Femur (tissue), 1 donor: ENCODE data around the gene TDP2.
"Not testable (repeated sequence)": the region's sequence is repeated elsewhere in the genome, so short reads cannot be mapped to it uniquely, and the experiment has no call there.

Experiments used
- DNase-seq: peaks from one replicate; pipeline ENCODE4 v3.0.0-alpha.2; 2017

TDP2 gene

GRCh38 chr6:24644377-24644776 is 22.3 kb downstream of the TDP2 start:
- DNase-seq, result no peak

- no peak for DNase-seq
These were observed 22.8 kb downstream of the TDP2 start for GRCh38 chr6:24643920-24644319.

GRCh38 chr6:24642061-24642460 is 24.6 kb downstream of the TDP2 start:
- no peak for DNase-seq

- not testable (repeated sequence) for DNase-seq
These were observed 26.1 kb downstream of the TDP2 start for GRCh38 chr6:24640631-24641030.

GRCh38 chr6:24640166-24640565 is 26.5 kb downstream of the TDP2 start:
- DNase-seq, result no peak

GRCh38 chr6:24636681-24637080 is 30.0 kb downstream of the TDP2 start:
- no peak for DNase-seq

GRCh38 chr6:24632573-24632972 is 34.1 kb downstream of the TDP2 start:
- no peak for DNase-seq

GRCh38 chr6:24631671-24632070 is 35.0 kb downstream of the TDP2 start:
- no peak for DNase-seq

- no peak for DNase-seq
These were observed 35.7 kb downstream of the TDP2 start for GRCh38 chr6:24630856-24631505.

GRCh38 chr6:24621626-24622289 is 44.9 kb downstream of the TDP2 start:
- no peak for DNase-seq

GRCh38 chr6:24620637-24621036 is 46.1 kb downstream of the TDP2 start:
- DNase-seq, result no peak

- DNase-seq, result no peak
These were observed 47.0 kb downstream of the TDP2 start for GRCh38 chr6:24619661-24620060.

GRCh38 chr6:24614648-24615047 is 52.1 kb downstream of the TDP2 start:
- DNase-seq, result no peak

- DNase-seq, result no peak
These were observed 52.7 kb downstream of the TDP2 start for GRCh38 chr6:24614043-24614420.

GRCh38 chr6:24613361-24614042 is 53.2 kb downstream of the TDP2 start:
- DNase-seq, result no peak

- no peak for DNase-seq
These were observed 56.0 kb downstream of the TDP2 start for GRCh38 chr6:24610672-24611071.

- DNase-seq, result no peak
These were observed 59.2 kb downstream of the TDP2 start for GRCh38 chr6:24607310-24608105.

- no peak for DNase-seq
These were observed 60.3 kb downstream of the TDP2 start for GRCh38 chr6:24606200-24606930.

- no peak for DNase-seq
These were observed 63.5 kb downstream of the TDP2 start for GRCh38 chr6:24603241-24603640.

GRCh38 chr6:24600903-24601302 is 65.8 kb downstream of the TDP2 start:
- DNase-seq, result no peak
